K562 (cell line): ENCODE results near the gene TANGO6. TPM values are rescaled to one million over a fixed set of nuclear protein-coding genes. Genes with fewer than 3 reads are reported as not detected.

Source experiments
- C11orf30 ChIP-seq: fragments of 450-650 bp; IDR thresholded peaks from 2 replicates; pipeline ENCODE4 v1.6.1; 2016; ENCODE audit warnings: low read depth, mild to moderate bottlenecking
- CHD2 ChIP-seq: IDR thresholded peaks from 2 replicates; pipeline ENCODE4 v1.6.1; 2011; ENCODE audit warnings: low read depth, low read length
- CREBBP ChIP-seq: IDR thresholded peaks from one replicate; pipeline ENCODE4 v1.6.1; 2012; ENCODE audit warnings: low read depth, mild to moderate bottlenecking, control low read depth, inconsistent platforms, low read length
- DEAF1 ChIP-seq: fragments of 450-650 bp; formaldehyde crosslinking; IDR thresholded peaks from 2 replicates; pipeline ENCODE4 v1.4.0; 2020; ENCODE audit warnings: mild to moderate bottlenecking, moderate library complexity
- E2F3 ChIP-seq: fragments of 250-450 bp; sonication (Bioruptor Pico); IDR thresholded peaks from 2 replicates; pipeline ENCODE4 v1.4.0; 2020; ENCODE audit warnings: mild to moderate bottlenecking
- E2F6 ChIP-seq, 2 experiments: IDR thresholded peaks; 2 replicates each; pipeline ENCODE4 v1.6.1; 2011; ENCODE audit warnings: borderline replicate concordance in 1 of 2, control low read depth in 1 of 2, low read depth in 1 of 2, low read length in 1 of 2, mild to moderate bottlenecking in 1 of 2, mixed read lengths in 1 of 2, moderate library complexity in 1 of 2; ENCODE audit not compliant: insufficient read depth in 1 of 2, insufficient read length in 1 of 2, poor library complexity in 1 of 2, severe bottlenecking in 1 of 2; ENCODE audit errors: extremely low read depth in 1 of 2
- HEY1 ChIP-seq: fragments of 250-450 bp; sonication (Bioruptor Pico); IDR thresholded peaks from 2 replicates; pipeline ENCODE4 v1.5.0; 2020; ENCODE audit warnings: mild to moderate bottlenecking, moderate library complexity, borderline replicate concordance
- ILF3 ChIP-seq: fragments of 450-650 bp; IDR thresholded peaks from 2 replicates; pipeline ENCODE4 v1.6.1; 2018; ENCODE audit warnings: antibody characterized with exemption, mild to moderate bottlenecking, moderate library complexity, borderline replicate concordance
- NCOA6 ChIP-seq: fragments of 450-650 bp; IDR thresholded peaks from 2 replicates; pipeline ENCODE4 v1.6.1; 2017; ENCODE audit warnings: mild to moderate bottlenecking
- RB1 ChIP-seq: fragments of 450-650 bp; IDR thresholded peaks from 2 replicates; pipeline ENCODE4 v1.6.1; 2017; ENCODE audit warnings: low read depth, mild to moderate bottlenecking
- RBM34 ChIP-seq: fragments of 200-400 bp; formaldehyde crosslinking; IDR thresholded peaks from 2 replicates; pipeline ENCODE4 v1.6.1; 2018; ENCODE audit warnings: low read length, borderline replicate concordance; ENCODE audit not compliant: insufficient read depth
- RFX5 ChIP-seq: IDR thresholded peaks from 2 replicates; pipeline ENCODE4 v1.6.1; 2011; ENCODE audit warnings: low read depth, mild to moderate bottlenecking, improper control_type of control experiment, low read length
- SMAD2 ChIP-seq: fragments of 150-350 bp; IDR thresholded peaks from 2 replicates; pipeline ENCODE4 v1.6.1; 2014; ENCODE audit warnings: low read depth, mild to moderate bottlenecking, low read length
- SMAD3 ChIP-seq: fragments of 450-650 bp; formaldehyde crosslinking; conservative IDR thresholded peaks from 2 replicates; pipeline ENCODE4 v1.4.0; 2020; ENCODE audit warnings: mild to moderate bottlenecking
- THRA ChIP-seq: fragments of 450-650 bp; IDR thresholded peaks from 2 replicates; pipeline ENCODE4 v1.6.1; 2017; ENCODE audit warnings: mild to moderate bottlenecking, moderate library complexity
- YBX1 ChIP-seq: fragments of 450-650 bp; IDR thresholded peaks from 2 replicates; pipeline ENCODE4 v1.7.1; 2016; ENCODE audit warnings: mild to moderate bottlenecking
- ZC3H4 ChIP-seq: sonication (generic); formaldehyde crosslinking; IDR thresholded peaks from 2 replicates; pipeline ENCODE4 v1.9.0; 2021; ENCODE audit warnings: missing genetic modification reagents, borderline replicate concordance
- ZNF140 ChIP-seq: fragments of 250-450 bp; sonication (Bioruptor Pico); IDR thresholded peaks from 2 replicates; pipeline ENCODE4 v1.8.0; 2021; ENCODE audit warnings: moderate library complexity, mild to moderate bottlenecking, inconsistent platforms
- ZNF511 ChIP-seq: sonication (generic); formaldehyde crosslinking; IDR thresholded peaks from 2 replicates; pipeline ENCODE4 v1.8.0; 2022; ENCODE audit warnings: mild to moderate bottlenecking, missing genetic modification reagents
- ZNF589 ChIP-seq: fragments of 200-800 bp; sonication (Bioruptor generic); IDR thresholded peaks from 2 replicates; pipeline ENCODE4 v1.6.1; 2016; ENCODE audit warnings: low read depth, missing genetic modification characterization, missing compliant biosample characterization
- ZNF639 ChIP-seq, 2 experiments: fragments of 200-800 bp in 1 of 2; sonication (Bioruptor generic) in 1 of 2; sonication (generic) in 1 of 2; formaldehyde crosslinking in 1 of 2; IDR thresholded peaks in 1 of 2; conservative IDR thresholded peaks in 1 of 2; 2 replicates each; pipeline versions ENCODE4 v1.5.0 to v1.6.1; 2016 to 2020; ENCODE audit warnings: missing compliant biosample characterization in 1 of 2, missing genetic modification characterization in 1 of 2, missing genetic modification reagents in 1 of 2
- ZNF75A ChIP-seq: fragments of 450-650 bp; formaldehyde crosslinking; IDR thresholded peaks from 2 replicates; pipeline ENCODE4 v1.4.0; 2020; ENCODE audit warnings: mild to moderate bottlenecking
- polyA plus RNA-seq, 8 experiments: library from polyadenylated mRNA; depleted of rRNA in 4 of 8; stranded (reverse) in 5 of 8; unstranded in 3 of 8; fragments of >200 nt; fragmentation: Nextera tagmentation in 2 of 8; fragmentation: Illumina TruSeq in 1 of 8; extraction: Ambion mirVana in 2 of 8; extraction: Trizol in 1 of 8; gene quantifications; 2 replicates each; pipeline versions ENCODE4 v1.2.1 to v1.2.3, GENCODE V29; 2011 to 2014; ENCODE audit warnings: inconsistent platforms in 1 of 8, missing spikeins in 1 of 8
- total RNA-seq, 7 experiments: library from RNA; depleted of rRNA in 6 of 7; stranded (reverse); fragments of >200 nt in 6 of 7; fragmentation: Illumina TruSeq in 2 of 7; extraction: Trizol in 2 of 7; gene quantifications; 2 replicates each; pipeline versions ENCODE4 v1.2.1 to v1.2.3, GENCODE V29; 2011 to 2021; ENCODE audit warnings: low replicate concordance in 1 of 7

The TANGO6 gene
- total and polyA plus RNA-seq, 9 of the 15 experiments (the other 6 are each of a cell fraction or from before 2014, with no cell fraction given), result 1.6 to 15.2 (median 9.6) TPM

GRCh38 chr16:69132424-69133252 is 289.3 kb downstream of the TANGO6 start, which contains the start of the genes CHTF8 and UTP4 (continued):
- TF ChIP-seq SMAD3 (CRISPR knock-in tag) (no peak), C11orf30 (peak; percentile 45), CREBBP (no peak), ZNF75A (CRISPR knock-in tag) (no peak), E2F3 (CRISPR knock-in tag) (0 out of 2 replicates have a peak, but pooled peaks have one; percentile 44), THRA (no peak), DEAF1 (CRISPR knock-in tag) (no peak), SMAD2 (no peak), ZNF511 (no peak), ZC3H4 (CRISPR knock-in tag) (no peak), HEY1 (CRISPR knock-in tag) (no peak), RFX5 (no peak), ILF3 (no peak), ZNF589 (no peak), NCOA6 (no peak), RB1 (peak; percentile 89), RBM34 (no peak), ZNF140 (CRISPR knock-in tag) (no peak), CHD2 (no peak), YBX1 (no peak), ZNF639 (CRISPR knock-in tag; conservative IDR thresholded peaks at IDR 0.05 in 1 of 2, IDR thresholded peaks at IDR 0.05 in 1 of 2) (peak in 1 of 2 experiments; percentile 100; a peak in 2 of 4 replicates), E2F6 (IDR thresholded peaks at IDR 0.05; ENCODE audit: borderline replicate concordance in 1 of 2, extremely low read depth in 1 of 2, insufficient read depth in 1 of 2, insufficient read length in 1 of 2, low read depth in 1 of 2, low read length in 1 of 2, poor library complexity in 1 of 2, severe bottlenecking in 1 of 2) (peak; percentile 46 to 52)
